Measurements from ENCODE around the gene EHF. TPM values are rescaled to one million over a fixed set of nuclear protein-coding genes. Genes with fewer than 3 reads are reported as not detected.

The EHF gene
- total RNA-seq, 4 donors from 2014 or later, result 3.8 to 13.9 (median 8.1) TPM

GRCh38 chr11:34658071-34659015, 37.5 kb downstream of the EHF start:
- intact Hi-C loops (cut with DNase I), result no loop called here
- Histone ChIP-seq H3K4me3 (replicated peaks in 1 of 3) (no peak overlapping the region), H3K27me3 (no peaks in the 10 kb centered on the region), H3K9me3 (no peaks in the 10 kb centered on the region), H3K36me3 (no peaks in the 10 kb centered on the region), H3K4me1 (no peaks in the 10 kb centered on the region), H3K27ac (no peak overlapping the region)
- no peak for TF ChIP-seq POLR2A (IDR thresholded peaks at IDR 0.05)
- TF ChIP-seq CTCF (IDR thresholded peaks at IDR 0.05), result no peak
- 78 to 80% methylated on average over 14 of the region's 14 CpGs for WGBS, 2 donors
- DNase-seq, result no peak

DNA sequence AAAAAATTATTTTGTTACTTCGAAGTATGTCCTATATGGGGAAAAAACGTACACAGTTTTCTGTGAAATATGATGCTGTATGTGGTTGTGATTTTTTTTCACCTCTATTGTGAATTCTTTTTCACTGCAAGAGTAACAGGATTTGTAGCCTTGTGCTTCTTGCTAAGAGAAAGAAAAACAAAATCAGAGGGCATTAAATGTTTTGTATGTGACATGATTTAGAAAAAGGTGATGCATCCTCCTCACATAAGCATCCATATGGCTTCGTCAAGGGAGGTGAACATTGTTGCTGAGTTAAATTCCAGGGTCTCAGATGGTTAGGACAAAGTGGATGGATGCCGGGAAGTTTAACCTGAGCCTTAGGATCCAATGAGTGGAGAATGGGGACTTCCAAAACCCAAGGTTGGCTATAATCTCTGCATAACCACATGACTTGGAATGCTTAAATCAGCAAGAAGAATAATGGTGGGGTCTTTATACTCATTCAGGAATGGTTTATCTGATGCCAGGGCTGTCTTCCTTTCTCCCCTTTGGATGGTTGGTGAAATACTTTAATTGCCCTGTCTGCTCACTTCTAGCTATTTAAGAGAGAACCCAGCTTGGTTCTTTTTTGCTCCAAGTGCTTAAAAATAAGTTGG, 38.3 kb downstream of the EHF start:
- Histone ChIP-seq H3K4me1 (no peaks in the 10 kb centered on the region), H3K9me3 (no peaks in the 10 kb centered on the region), H3K4me3 (replicated peaks in 1 of 3) (no peak overlapping the region), H3K27ac (no peak overlapping the region), H3K36me3 (no peaks in the 10 kb centered on the region), H3K27me3 (no peaks in the 10 kb centered on the region)
- intact Hi-C loops (cut with DNase I), result no loop called here
- no peak for DNase-seq
- 86 to 88% methylated on average over 4 of the region's 4 CpGs for WGBS, 2 donors
- TF ChIP-seq CTCF (IDR thresholded peaks at IDR 0.05), result no peak
- TF ChIP-seq POLR2A (IDR thresholded peaks at IDR 0.05), result no peak

GRCh38 chr11:34665077-34665835, 44.4 kb downstream of the EHF start:
- DNase-seq, result no peak
- intact Hi-C loops (cut with DNase I), result no loop called here
- no peak for TF ChIP-seq POLR2A (IDR thresholded peaks at IDR 0.05)
- no peak for TF ChIP-seq CTCF (IDR thresholded peaks at IDR 0.05)
- Histone ChIP-seq H3K27me3 (no peaks in the 10 kb centered on the region), H3K4me1 (no peaks in the 10 kb centered on the region), H3K36me3 (no peaks in the 10 kb centered on the region), H3K4me3 (replicated peaks in 1 of 3) (no peak overlapping the region), H3K27ac (no peak overlapping the region), H3K9me3 (no peaks in the 10 kb centered on the region)
- 82 to 85% methylated on average over 7 of the region's 7 CpGs for WGBS, 2 donors

DNA sequence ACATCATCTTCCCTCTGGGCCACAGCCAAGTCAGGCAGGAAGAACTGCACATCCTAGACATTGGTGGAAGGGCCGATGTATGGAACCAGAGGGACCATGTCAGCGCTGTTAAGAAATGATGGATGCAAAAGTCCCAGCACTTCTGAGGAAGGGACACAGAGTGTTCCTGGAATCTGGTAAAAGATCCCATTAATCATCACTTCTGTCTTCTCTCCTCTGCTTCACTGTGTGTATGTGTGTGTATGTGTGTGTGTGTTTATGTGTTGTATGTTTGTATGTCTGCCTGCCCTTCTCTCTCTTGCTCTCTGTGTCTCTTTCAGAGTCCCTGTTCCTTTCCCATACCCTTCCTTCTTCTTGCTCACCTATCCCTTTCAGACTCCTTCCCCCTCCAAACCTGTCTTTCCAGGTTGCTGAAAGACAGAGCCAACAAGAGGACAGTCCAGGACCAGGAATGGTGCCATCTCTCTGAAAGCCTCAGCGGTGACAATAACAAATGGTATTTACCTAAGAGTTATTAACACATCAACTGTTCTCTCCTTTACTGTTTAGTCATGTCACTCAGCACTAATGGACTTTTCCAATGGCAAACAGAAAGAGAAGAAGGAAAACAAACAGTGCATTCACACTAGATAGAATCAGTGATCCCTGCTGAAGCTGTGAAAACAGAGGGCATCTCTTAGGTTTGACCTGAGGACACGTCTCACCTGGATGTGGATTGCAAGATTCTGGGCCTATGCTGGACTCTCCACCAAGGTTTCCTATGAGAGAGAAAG, 47.1 kb downstream of the EHF start:
- Histone ChIP-seq H3K27ac (no peak overlapping the region), H3K4me1 (no peaks in the 10 kb centered on the region), H3K27me3 (no peaks in the 10 kb centered on the region), H3K9me3 (no peaks in the 10 kb centered on the region), H3K36me3 (no peaks in the 10 kb centered on the region), H3K4me3 (replicated peaks in 1 of 3) (no peak overlapping the region)
- intact Hi-C loops (cut with DNase I), result no loop called here
- WGBS, 2 donors, result 69 to 70% methylated on average over 4 of the region's 4 CpGs
- TF ChIP-seq POLR2A (IDR thresholded peaks at IDR 0.05) (no peak), CTCF (IDR thresholded peaks at IDR 0.05) (no peak)
- no peak for DNase-seq

All from thyroid gland (tissue), 4 donors.